Transverse colon (tissue), 4 donors: Measurements from ENCODE around the gene CPNE1.

Source experiments
- EP300 ChIP-seq: sonication (generic); formaldehyde crosslinking; IDR thresholded peaks from one replicate; pipeline ENCODE4 v1.6.1; 2017; ENCODE audit warnings: antibody characterized with exemption, low read depth
- POLR2A ChIP-seq: fragments of 450-650 bp; IDR thresholded peaks from one replicate; pipeline ENCODE4 v1.6.1; 2016; ENCODE audit warnings: antibody characterized with exemption, mild to moderate bottlenecking, moderate library complexity
- POLR2AphosphoS5 ChIP-seq, 3 donors: sonication (generic); formaldehyde crosslinking; IDR thresholded peaks; one replicate each; pipeline ENCODE4 v1.6.1; 2016; ENCODE audit warnings: antibody characterized with exemption in 3 of 3
- TF ChIP-seq, protein P1 (sequence below), 5 experiments: fragments of 200-600 bp in 3 of 5; fragments of 450-650 bp in 2 of 5; sonication (generic) in 3 of 5; IDR thresholded peaks; 1 replicate in 2 of 5; 2 replicates in 3 of 5; pipeline ENCODE4 v1.5.1; 2016 to 2017; ENCODE audit warnings: antibody characterized with exemption in 5 of 5, inconsistent platforms in 3 of 5, mild to moderate bottlenecking in 2 of 5, moderate library complexity in 1 of 5

DNA sequence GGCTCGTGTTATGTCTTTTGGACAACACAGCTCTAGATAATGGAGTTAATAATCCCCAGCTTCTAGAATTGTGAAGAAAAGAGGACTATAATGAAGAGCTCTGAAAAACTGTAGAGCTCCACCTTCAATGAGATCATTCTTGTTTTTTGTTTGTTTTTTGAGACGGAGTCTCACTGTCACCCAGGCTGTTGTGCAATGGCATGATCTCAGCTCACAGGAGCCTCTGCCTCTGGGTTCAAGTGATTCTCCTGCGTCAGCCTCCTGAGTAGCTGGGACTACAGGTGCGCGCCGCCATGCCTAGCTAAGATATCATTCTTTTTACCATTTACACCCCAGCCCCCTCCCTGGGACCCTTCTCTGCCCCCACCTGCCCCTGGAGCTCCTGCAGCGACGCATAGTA lies 86.2 kb downstream of the CPNE1 start:
- TF ChIP-seq, protein P1, sequence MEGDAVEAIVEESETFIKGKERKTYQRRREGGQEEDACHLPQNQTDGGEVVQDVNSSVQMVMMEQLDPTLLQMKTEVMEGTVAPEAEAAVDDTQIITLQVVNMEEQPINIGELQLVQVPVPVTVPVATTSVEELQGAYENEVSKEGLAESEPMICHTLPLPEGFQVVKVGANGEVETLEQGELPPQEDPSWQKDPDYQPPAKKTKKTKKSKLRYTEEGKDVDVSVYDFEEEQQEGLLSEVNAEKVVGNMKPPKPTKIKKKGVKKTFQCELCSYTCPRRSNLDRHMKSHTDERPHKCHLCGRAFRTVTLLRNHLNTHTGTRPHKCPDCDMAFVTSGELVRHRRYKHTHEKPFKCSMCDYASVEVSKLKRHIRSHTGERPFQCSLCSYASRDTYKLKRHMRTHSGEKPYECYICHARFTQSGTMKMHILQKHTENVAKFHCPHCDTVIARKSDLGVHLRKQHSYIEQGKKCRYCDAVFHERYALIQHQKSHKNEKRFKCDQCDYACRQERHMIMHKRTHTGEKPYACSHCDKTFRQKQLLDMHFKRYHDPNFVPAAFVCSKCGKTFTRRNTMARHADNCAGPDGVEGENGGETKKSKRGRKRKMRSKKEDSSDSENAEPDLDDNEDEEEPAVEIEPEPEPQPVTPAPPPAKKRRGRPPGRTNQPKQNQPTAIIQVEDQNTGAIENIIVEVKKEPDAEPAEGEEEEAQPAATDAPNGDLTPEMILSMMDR (IDR thresholded peaks at IDR 0.05) = no peak
- TF ChIP-seq POLR2A (no peak), POLR2AphosphoS5 (IDR thresholded peaks at IDR 0.05) (no peak), EP300 (no peak)
